ENCODE measurements around the gene TAOK2. TPM values are rescaled to one million over a fixed set of nuclear protein-coding genes. Genes with fewer than 3 reads are reported as not detected.

TAOK2 gene
- total and polyA plus RNA-seq, 2 of the 13 experiments (the other 11 are each of a cell fraction or from before 2014, with no cell fraction given), result 17.4 to 43.2 TPM

GRCh38 chr16:29974291-29975133 is 844 bp downstream of the TAOK2 start (continued):
- TF ChIP-seq CBX2 (IDR thresholded peaks at IDR 0.05; ENCODE audit: low read depth, low read length) (no peak), CBX2 (CRISPR knock-in tag; IDR thresholded peaks at IDR 0.05; ENCODE audit: low read depth) (no peak), ZSCAN22 (CRISPR knock-in tag; IDR thresholded peaks at IDR 0.05) (no peak), ZNF138 (CRISPR knock-in tag; IDR thresholded peaks at IDR 0.05; ENCODE audit: low read depth) (0 out of 2 replicates have a peak, but pooled peaks have one; percentile 4), GMEB2 (CRISPR knock-in tag; IDR thresholded peaks at IDR 0.05; ENCODE audit: low read depth) (no peak), NFE2 (CRISPR knock-in tag; IDR thresholded peaks at IDR 0.05) (no peak), ZNF232 (CRISPR knock-in tag; IDR thresholded peaks at IDR 0.05; ENCODE audit: borderline replicate concordance) (peak; percentile 43; the same call in 1 of the 2 replicates), ZNF670 (CRISPR knock-in tag; IDR thresholded peaks at IDR 0.05; ENCODE audit: borderline replicate concordance) (no peak), RXRB (CRISPR knock-in tag; IDR thresholded peaks at IDR 0.05; ENCODE audit: borderline replicate concordance) (no peak), POLR2A (IDR thresholded peaks at IDR 0.05; ENCODE audit: insufficient read depth in 1 of 2, low read depth in 2 of 2, low read length in 2 of 2) (peak; percentile 6 to 49; a peak in 2 of 4 replicates), ZNF616 (CRISPR knock-in tag; IDR thresholded peaks at IDR 0.05; ENCODE audit: low read depth) (no peak), ZMYM2 (CRISPR knock-in tag; IDR thresholded peaks at IDR 0.05) (peak; percentile 35; the same call in 1 of the 2 replicates), IRF2 (CRISPR knock-in tag; IDR thresholded peaks at IDR 0.05) (no peak), GLI4 (CRISPR knock-in tag; IDR thresholded peaks at IDR 0.05; ENCODE audit: borderline replicate concordance) (no peak), HOMEZ (CRISPR knock-in tag; IDR thresholded peaks at IDR 0.05; ENCODE audit: low read depth) (no peak), NR3C1 (CRISPR knock-in tag; IDR thresholded peaks at IDR 0.05) (no peak), MED8 (CRISPR knock-in tag; IDR thresholded peaks at IDR 0.05; ENCODE audit: insufficient replicate concordance) (no peak), LCORL (IDR thresholded peaks at IDR 0.05) (no peak), LCORL (CRISPR knock-in tag; IDR thresholded peaks at IDR 0.05) (no peak), ZNF788 (CRISPR knock-in tag; IDR thresholded peaks at IDR 0.05; ENCODE audit: borderline replicate concordance) (0 out of 2 replicates have a peak, but pooled peaks have one; percentile 44), ZNF34 (CRISPR knock-in tag; IDR thresholded peaks at IDR 0.05; ENCODE audit: borderline replicate concordance) (0 out of 2 replicates have a peak, but pooled peaks have one; percentile 8), CHD2 (IDR thresholded peaks at IDR 0.05; ENCODE audit: low read depth, low read length) (no peak), ZNF275 (CRISPR knock-in tag; IDR thresholded peaks at IDR 0.05; ENCODE audit: borderline replicate concordance) (no peak), TFAP4 (IDR thresholded peaks at IDR 0.05; ENCODE audit: borderline replicate concordance, low read depth) (peak; percentile 29; the same call in 1 of the 2 replicates), TAF15 (IDR thresholded peaks at IDR 0.05; ENCODE audit: low read depth, low read length, poor library complexity, severe bottlenecking) (no peak), ZNF468 (CRISPR knock-in tag; IDR thresholded peaks at IDR 0.05) (no peak)

Measured in HepG2 (cell line).